PFSK-1 (cell line): Measurements from ENCODE around the gene SNCAIP.

Experiments used
- POLR2AphosphoS5 ChIP-seq: IDR thresholded peaks from 2 replicates; pipeline ENCODE4 v1.6.1; 2012; ENCODE audit warnings: low read depth, mild to moderate bottlenecking, control low read depth, low read length, moderate library complexity
- REST ChIP-seq, 2 experiments: IDR thresholded peaks; 2 replicates each; pipeline versions ENCODE4 v1.6.1 to v1.8.0; 2011 to 2012; ENCODE audit warnings: low read depth in 2 of 2, low read length in 2 of 2, control low read depth in 1 of 2, inconsistent platforms in 1 of 2, mild to moderate bottlenecking in 1 of 2, moderate library complexity in 1 of 2; ENCODE audit not compliant: insufficient read depth in 1 of 2
- TAF1 ChIP-seq: IDR thresholded peaks from 2 replicates; pipeline ENCODE4 v1.6.1; 2012; ENCODE audit warnings: low read length, control low read depth, borderline replicate concordance; ENCODE audit not compliant: insufficient read depth

- TF ChIP-seq REST (IDR thresholded peaks at IDR 0.05; ENCODE audit: insufficient read depth in 1 of 2, low read depth in 2 of 2, low read length in 2 of 2) (no peak), POLR2AphosphoS5 (no peak), TAF1 (no peak)
These were observed 80.8 kb downstream of the SNCAIP start for GRCh38 chr5:122392824-122393223.
